Body of pancreas (tissue), 4 donors: Measurements from ENCODE around the gene CEP55. TPM values are rescaled to one million over a fixed set of nuclear protein-coding genes. Genes with fewer than 3 reads are reported as not detected.

Source experiments
- ATAC-seq: fragments of 150-250 bp; one replicate; pipeline ENCODE4 v1.9.1; 2016
- DNase-seq, 4 donors: peaks; one replicate each; pipeline ENCODE4 v3.0.0-alpha.2; 2019
- H3K27ac ChIP-seq, 4 donors: fragments of 200-600 bp; sonication (generic); 1 replicate in 3 of 4; 2 replicates in 1 of 4; pipeline versions ENCODE4 v1.5.1 to v1.6.1; 2016 to 2019; ENCODE audit warnings: mild to moderate bottlenecking in 1 of 4, mixed read lengths in 1 of 4, moderate library complexity in 1 of 4
- H3K27me3 ChIP-seq, 2 donors: fragments of 200-600 bp; sonication (generic); one replicate each; pipeline ENCODE4 v1.6.0; 2016; ENCODE audit warnings: mild to moderate bottlenecking in 1 of 2
- H3K36me3 ChIP-seq, 2 donors: fragments of 200-600 bp; sonication (generic); replicated peaks in 1 of 2; 2 replicates each; pipeline ENCODE4 v1.5.1; 2016; ENCODE audit warnings: low read depth in 2 of 2; ENCODE audit not compliant: insufficient read depth in 1 of 2
- H3K4me1 ChIP-seq: fragments of 200-600 bp; sonication (generic); one replicate; pipeline ENCODE4 v1.6.0; 2016
- H3K4me3 ChIP-seq, 2 donors: fragments of 200-600 bp; sonication (generic); 1 replicate in 1 of 2; 2 replicates in 1 of 2; pipeline ENCODE4 v1.5.1; 2016 to 2019
- H3K9me3 ChIP-seq, 3 donors: fragments of 200-600 bp; sonication (generic); 1 replicate in 2 of 3; 2 replicates in 1 of 3; pipeline ENCODE4 v1.5.1; 2016
- POLR2A ChIP-seq, 3 donors: fragments of 450-650 bp; IDR thresholded peaks; one replicate each; pipeline ENCODE4 v1.6.1; 2016; ENCODE audit warnings: antibody characterized with exemption in 3 of 3, mild to moderate bottlenecking in 2 of 3
- WGBS, 2 donors: methylation state at CpG; one replicate each; pipeline ENCODE4 v1.1.5; 2017; 5-methylcytosine and 5-hydroxymethylcytosine counted together
- intact Hi-C: fragments of 100-400 bp; cut with DNase I; formaldehyde crosslinking; loops from one replicate; pipeline ENCODE4 v1.15.1; 2023
- total RNA-seq, 2 donors: library from RNA; depleted of rRNA; stranded (reverse); fragments of >200 nt; gene quantifications; one replicate each; pipeline ENCODE4 v1.1.0, GENCODE V29; 2016
- TF ChIP-seq, protein P1 (sequence below), 7 experiments: fragments of 450-650 bp in 4 of 7; fragments of 200-600 bp in 3 of 7; sonication (generic) in 3 of 7; IDR thresholded peaks; one replicate each; pipeline ENCODE4 v1.5.1; 2016 to 2019; ENCODE audit warnings: antibody characterized with exemption in 7 of 7

Gene CEP55
- total RNA-seq, 2 donors from 2014 or later: not detected

- ATAC-seq (no peak), DNase-seq (no peak)
- Histone ChIP-seq H3K9me3 (no peaks in the 10 kb centered on the region), H3K4me3 (no peak overlapping the region), H3K36me3 (no peaks in the 10 kb centered on the region), H3K4me1 (no peaks in the 10 kb centered on the region), H3K27ac (no peak overlapping the region), H3K27me3 (no peaks in the 10 kb centered on the region)
- intact Hi-C loops: no loop called here
- no peak for TF ChIP-seq POLR2A (IDR thresholded peaks at IDR 0.05)
- TF ChIP-seq, protein P1, sequence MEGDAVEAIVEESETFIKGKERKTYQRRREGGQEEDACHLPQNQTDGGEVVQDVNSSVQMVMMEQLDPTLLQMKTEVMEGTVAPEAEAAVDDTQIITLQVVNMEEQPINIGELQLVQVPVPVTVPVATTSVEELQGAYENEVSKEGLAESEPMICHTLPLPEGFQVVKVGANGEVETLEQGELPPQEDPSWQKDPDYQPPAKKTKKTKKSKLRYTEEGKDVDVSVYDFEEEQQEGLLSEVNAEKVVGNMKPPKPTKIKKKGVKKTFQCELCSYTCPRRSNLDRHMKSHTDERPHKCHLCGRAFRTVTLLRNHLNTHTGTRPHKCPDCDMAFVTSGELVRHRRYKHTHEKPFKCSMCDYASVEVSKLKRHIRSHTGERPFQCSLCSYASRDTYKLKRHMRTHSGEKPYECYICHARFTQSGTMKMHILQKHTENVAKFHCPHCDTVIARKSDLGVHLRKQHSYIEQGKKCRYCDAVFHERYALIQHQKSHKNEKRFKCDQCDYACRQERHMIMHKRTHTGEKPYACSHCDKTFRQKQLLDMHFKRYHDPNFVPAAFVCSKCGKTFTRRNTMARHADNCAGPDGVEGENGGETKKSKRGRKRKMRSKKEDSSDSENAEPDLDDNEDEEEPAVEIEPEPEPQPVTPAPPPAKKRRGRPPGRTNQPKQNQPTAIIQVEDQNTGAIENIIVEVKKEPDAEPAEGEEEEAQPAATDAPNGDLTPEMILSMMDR (IDR thresholded peaks at IDR 0.05): no peak
- 86 to 91% methylated on average over 5 to 6 of the region's 6 CpGs for WGBS, 2 donors
Measured at GRCh38 chr10:93560541-93560940, 64.1 kb downstream of the CEP55 start.

- ATAC-seq: no peak
- intact Hi-C loops: no loop called here
- Histone ChIP-seq H3K27me3 (no peaks in the 10 kb centered on the region), H3K9me3 (no peaks in the 10 kb centered on the region), H3K27ac (no peak overlapping the region), H3K4me3 (no peak overlapping the region), H3K36me3 (no peaks in the 10 kb centered on the region), H3K4me1 (peaks cover 20% of the 10 kb centered on the region)
- TF ChIP-seq, protein P1 (IDR thresholded peaks at IDR 0.05): no peak
- 33 to 35% methylated on average over 3 of the region's 3 CpGs for WGBS, 2 donors
- DNase-seq: no peak
Measured at GRCh38 chr10:93565446-93565845, 69.0 kb downstream of the CEP55 start.

GRCh38 chr10:93566435-93567276 lies 70.2 kb downstream of the CEP55 start, which contains the start of gene FFAR4:
Gene FFAR4 (plus strand): TSS chr10:93566665. CDS start chr10:93566721, 56 bp downstream.
- Histone ChIP-seq H3K9me3 (no peaks in the 10 kb centered on the region), H3K27ac (peak within 1 kb of the TSS in 2 of 4 donors; percentile 39 to 41), H3K4me1 (peaks cover 20% of the 10 kb centered on the region), H3K4me3 (no peak within 1 kb of the TSS), H3K36me3 (no peaks in the 10 kb centered on the region), H3K27me3 (no peaks in the 10 kb centered on the region)
- intact Hi-C loops: no loop called here
- TF ChIP-seq, protein P1 (IDR thresholded peaks at IDR 0.05): no peak
- peak in 2 of 3 donors; percentile 39 to 57 for TF ChIP-seq POLR2A (IDR thresholded peaks at IDR 0.05)
- peak; percentile 48 to 66 (median 65) for DNase-seq
- peak; percentile 85 for ATAC-seq
- 0% methylated on average over 10 to 70 of the region's 85 CpGs for WGBS, 2 donors

GRCh38 chr10:93567277-93568104 lies 71.1 kb downstream of the CEP55 start:
- intact Hi-C loops: no loop called here
- ATAC-seq (no peak), DNase-seq (no peak)
- H3K9me3 ChIP-seq: no peaks in the 10 kb centered on the region
- H3K4me1 ChIP-seq: peaks cover 26% of the 10 kb centered on the region
- no peak overlapping the region for H3K4me3 ChIP-seq
- WGBS, 2 donors: 10 to 11% methylated on average over 16 to 33 of the region's 33 CpGs
- TF ChIP-seq, protein P1 (IDR thresholded peaks at IDR 0.05): no peak
- no peak for TF ChIP-seq POLR2A (IDR thresholded peaks at IDR 0.05)
- no peaks in the 10 kb centered on the region for H3K36me3 ChIP-seq
- no peaks in the 10 kb centered on the region for H3K27me3 ChIP-seq
- no peak overlapping the region for H3K27ac ChIP-seq
